ENCODE measurements around the gene KRTAP1-5. TPM values are rescaled to one million over a fixed set of nuclear protein-coding genes. Genes with fewer than 3 reads are reported as not detected.

The KRTAP1-5 gene
- total RNA-seq, 2 donors from 2014 or later, result not detected

GRCh38 chr17:40997361-40997760, 29.6 kb downstream of the KRTAP1-5 start:
- no peaks in the 10 kb centered on the region for H3K9me3 ChIP-seq
- H3K27ac ChIP-seq, result no peak overlapping the region
- no peaks in the 10 kb centered on the region for H3K36me3 ChIP-seq (replicated peaks in 1 of 2; ENCODE audit: insufficient read depth in 1 of 2, low read depth in 2 of 2)
- ATAC-seq (no peak), DNase-seq (no peak)
- no peak for TF ChIP-seq POLR2A (IDR thresholded peaks at IDR 0.05)
- no peak for TF ChIP-seq CTCF (IDR thresholded peaks at IDR 0.05)
- no peaks in the 10 kb centered on the region for H3K27me3 ChIP-seq
- no peak overlapping the region for H3K4me3 ChIP-seq
- intact Hi-C loops (cut with DNase I), result no loop called here
- WGBS, 2 donors, result 71 to 73% methylated on average over 2 of the region's 2 CpGs
- peaks cover 2% of the 10 kb centered on the region for H3K4me1 ChIP-seq

GRCh38 chr17:40996829-40997228, 30.2 kb downstream of the KRTAP1-5 start:
- H3K4me3 ChIP-seq, result no peak overlapping the region
- intact Hi-C loops (cut with DNase I), result no loop called here
- WGBS, 2 donors, result 71 to 73% methylated on average over 4 of the region's 4 CpGs
- ATAC-seq, result no peak
- no peaks in the 10 kb centered on the region for H3K9me3 ChIP-seq
- H3K4me1 ChIP-seq, result peaks cover 4% of the 10 kb centered on the region
- no peaks in the 10 kb centered on the region for H3K27me3 ChIP-seq
- no peak overlapping the region for H3K27ac ChIP-seq
- TF ChIP-seq CTCF (IDR thresholded peaks at IDR 0.05) (no peak), POLR2A (IDR thresholded peaks at IDR 0.05) (no peak)
- DNase-seq, result no peak
- no peaks in the 10 kb centered on the region for H3K36me3 ChIP-seq (replicated peaks in 1 of 2; ENCODE audit: insufficient read depth in 1 of 2, low read depth in 2 of 2)

- Histone ChIP-seq H3K27me3 (no peaks in the 10 kb centered on the region), H3K4me1 (peaks cover 4% of the 10 kb centered on the region)
- 29 to 36% methylated on average over 1 of the region's 1 CpG for WGBS, 2 donors
These were observed 31.9 kb downstream of the KRTAP1-5 start for GRCh38 chr17:40995116-40995515.

GRCh38 chr17:40993839-40994238, 33.2 kb downstream of the KRTAP1-5 start, which contains the start of gene KRTAP3-3:
Gene KRTAP3-3, minus strand, starts transcription at chr17:40994164. Its CDS starts 67 bp downstream, at chr17:40994097.
- ATAC-seq (no peak), DNase-seq (no peak)
- intact Hi-C loops (cut with DNase I), result no loop called here
- Histone ChIP-seq H3K4me1 (peaks cover 4% of the 10 kb centered on the region), H3K36me3 (replicated peaks in 1 of 2; ENCODE audit: insufficient read depth in 1 of 2, low read depth in 2 of 2) (no peaks in the 10 kb centered on the region), H3K27ac (no peak within 1 kb of the TSS), H3K9me3 (no peaks in the 10 kb centered on the region), H3K27me3 (no peaks in the 10 kb centered on the region), H3K4me3 (no peak within 1 kb of the TSS)
- TF ChIP-seq CTCF (IDR thresholded peaks at IDR 0.05), result no peak
- no peak for TF ChIP-seq POLR2A (IDR thresholded peaks at IDR 0.05)
- 46 to 54% methylated on average over 4 of the region's 4 CpGs for WGBS, 2 donors

More at GRCh38 chr17:40995116-40995515, 31.9 kb downstream of the KRTAP1-5 start:
- TF ChIP-seq POLR2A (IDR thresholded peaks at IDR 0.05), result no peak
- no peak for TF ChIP-seq CTCF (IDR thresholded peaks at IDR 0.05)
- no peaks in the 10 kb centered on the region for H3K9me3 ChIP-seq
- H3K36me3 ChIP-seq (replicated peaks in 1 of 2; ENCODE audit: insufficient read depth in 1 of 2, low read depth in 2 of 2), result no peaks in the 10 kb centered on the region
- no peak overlapping the region for H3K4me3 ChIP-seq
- ATAC-seq (no peak), DNase-seq (no peak)
- intact Hi-C loops (cut with DNase I), result no loop called here
- H3K27ac ChIP-seq, result no peak overlapping the region

- no peak for DNase-seq
These were observed 33.9 kb downstream of the KRTAP1-5 start for GRCh38 chr17:40993084-40993483.

More at GRCh38 chr17:40993084-40993483, 33.9 kb downstream of the KRTAP1-5 start:
- ATAC-seq, result no peak
- Histone ChIP-seq H3K4me1 (peaks cover 4% of the 10 kb centered on the region), H3K9me3 (no peaks in the 10 kb centered on the region), H3K4me3 (no peak overlapping the region), H3K27me3 (no peaks in the 10 kb centered on the region), H3K27ac (no peak overlapping the region), H3K36me3 (replicated peaks in 1 of 2; ENCODE audit: insufficient read depth in 1 of 2, low read depth in 2 of 2) (no peaks in the 10 kb centered on the region)
- TF ChIP-seq CTCF (IDR thresholded peaks at IDR 0.05) (no peak), POLR2A (IDR thresholded peaks at IDR 0.05) (no peak)
- intact Hi-C loops (cut with DNase I), result no loop called here
- WGBS, 2 donors, result 81 to 92% methylated on average over 2 of the region's 2 CpGs

Data from body of pancreas (tissue), 4 donors.